Left forelimb (tissue), 1 donor: ENCODE data around the gene TYK2.
A peak's percentile ranks its signal among the peaks of the same experiment; 100 is the strongest.
"Not testable (repeated sequence)": the region's sequence is repeated elsewhere in the genome, so short reads cannot be mapped to it uniquely, and the experiment has no call there.

Experiments
- DNase-seq: peaks from one replicate; pipeline ENCODE4 v3.0.0-alpha.2; 2018; ENCODE audit warnings: low spot score

The TYK2 gene

GRCh38 chr19:10380313-10381102, at the start of gene TYK2:
Gene TYK2 (minus strand): TSS chr19:10380572. CDS start chr19:10378406, 2,166 bp downstream.
- DNase-seq = peak; percentile 99

- DNase-seq = no peak
These were observed 48.6 kb upstream of the TYK2 start for GRCh38 chr19:10428996-10429381.

GRCh38 chr19:10427169-10427568, 46.8 kb upstream of the TYK2 start:
- no peak for DNase-seq

GRCh38 chr19:10424011-10424637, 43.8 kb upstream of the TYK2 start:
- DNase-seq = peak; percentile 83

GRCh38 chr19:10422846-10423245, 42.5 kb upstream of the TYK2 start:
- no peak for DNase-seq

- DNase-seq = no peak
These were observed 41.7 kb upstream of the TYK2 start for GRCh38 chr19:10422046-10422461.

GRCh38 chr19:10421240-10422045, 41.1 kb upstream of the TYK2 start:
- no peak for DNase-seq

- DNase-seq = no peak
These were observed 40.3 kb upstream of the TYK2 start, which contains the start of gene PDE4A for GRCh38 chr19:10420444-10421239. Gene PDE4A (plus strand): TSS chr19:10420538. CDS start chr19:10420765, 227 bp downstream.

GRCh38 chr19:10419646-10420443, 39.5 kb upstream of the TYK2 start:
- no peak for DNase-seq

- no peak for DNase-seq
These were observed 38.9 kb upstream of the TYK2 start for GRCh38 chr19:10419200-10419645.

- DNase-seq = no peak
These were observed 38.3 kb upstream of the TYK2 start for GRCh38 chr19:10418485-10419199.

GRCh38 chr19:10418235-10418484, 37.8 kb upstream of the TYK2 start:
- DNase-seq = no peak

GRCh38 chr19:10417541-10418234, 37.3 kb upstream of the TYK2 start:
- no peak for DNase-seq

GRCh38 chr19:10416380-10417257, 36.2 kb upstream of the TYK2 start:
- peak; percentile 85 for DNase-seq

- no peak for DNase-seq
These were observed 35.7 kb upstream of the TYK2 start for GRCh38 chr19:10416083-10416379.

GRCh38 chr19:10412257-10412977, 32.0 kb upstream of the TYK2 start:
- DNase-seq = no peak

- DNase-seq = not testable (repeated sequence)
These were observed 30.9 kb upstream of the TYK2 start for GRCh38 chr19:10411224-10411623.

GRCh38 chr19:10408511-10409283, 28.3 kb upstream of the TYK2 start:
- no peak for DNase-seq
